ENCODE results near the gene SMIM30.

DNA sequence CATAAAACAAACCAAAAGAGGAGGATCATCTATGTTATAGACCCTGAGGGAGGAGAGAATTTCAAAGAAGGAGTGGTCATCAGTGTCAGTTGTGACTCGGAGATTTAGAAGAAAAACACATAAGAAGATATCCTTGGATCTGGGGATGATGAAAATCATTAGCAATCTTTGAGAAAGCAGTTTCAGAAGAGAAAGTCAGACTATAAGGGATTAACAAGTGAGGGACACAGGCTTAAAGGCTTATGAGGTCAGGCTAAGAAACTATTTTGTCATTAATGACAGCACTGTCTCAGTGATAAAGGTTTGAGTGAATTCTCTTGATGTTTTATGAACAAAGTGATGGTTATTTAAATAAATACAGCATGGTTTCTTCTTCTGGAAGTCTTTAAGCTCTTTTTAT lies 25.6 kb downstream of the SMIM30 start:
- TF ChIP-seq, protein P1, sequence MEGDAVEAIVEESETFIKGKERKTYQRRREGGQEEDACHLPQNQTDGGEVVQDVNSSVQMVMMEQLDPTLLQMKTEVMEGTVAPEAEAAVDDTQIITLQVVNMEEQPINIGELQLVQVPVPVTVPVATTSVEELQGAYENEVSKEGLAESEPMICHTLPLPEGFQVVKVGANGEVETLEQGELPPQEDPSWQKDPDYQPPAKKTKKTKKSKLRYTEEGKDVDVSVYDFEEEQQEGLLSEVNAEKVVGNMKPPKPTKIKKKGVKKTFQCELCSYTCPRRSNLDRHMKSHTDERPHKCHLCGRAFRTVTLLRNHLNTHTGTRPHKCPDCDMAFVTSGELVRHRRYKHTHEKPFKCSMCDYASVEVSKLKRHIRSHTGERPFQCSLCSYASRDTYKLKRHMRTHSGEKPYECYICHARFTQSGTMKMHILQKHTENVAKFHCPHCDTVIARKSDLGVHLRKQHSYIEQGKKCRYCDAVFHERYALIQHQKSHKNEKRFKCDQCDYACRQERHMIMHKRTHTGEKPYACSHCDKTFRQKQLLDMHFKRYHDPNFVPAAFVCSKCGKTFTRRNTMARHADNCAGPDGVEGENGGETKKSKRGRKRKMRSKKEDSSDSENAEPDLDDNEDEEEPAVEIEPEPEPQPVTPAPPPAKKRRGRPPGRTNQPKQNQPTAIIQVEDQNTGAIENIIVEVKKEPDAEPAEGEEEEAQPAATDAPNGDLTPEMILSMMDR (conservative IDR thresholded peaks at IDR 0.05): no peak
- no peak for TF ChIP-seq ZFX (IDR thresholded peaks at IDR 0.05)

All from C4-2B (cell line).